Dendritic cell treated with granulocyte-macrophage colony-stimulating factor and Interleukin-4, amounts not matched to agents 40 ng/mL and 50 ng/mL, for 4 days (primary cell): Measurements from ENCODE around the gene AGAP3.

Experiments used
- H3K27ac Mint-ChIP-seq: one replicate; pipeline ENCODE4 v1.8.0; 2022; ENCODE audit warnings: mild to moderate bottlenecking, mixed read lengths
- H3K27me3 Mint-ChIP-seq: one replicate; pipeline ENCODE4 v1.8.0; 2022; ENCODE audit warnings: mild to moderate bottlenecking, mixed read lengths
- H3K36me3 Mint-ChIP-seq: one replicate; pipeline ENCODE4 v1.8.0; 2022; ENCODE audit warnings: low read depth, mixed read lengths
- H3K4me1 Mint-ChIP-seq: one replicate; pipeline ENCODE4 v1.8.0; 2022; ENCODE audit warnings: low read depth, mixed read lengths
- H3K4me3 Mint-ChIP-seq: one replicate; pipeline ENCODE4 v1.8.0; 2022; ENCODE audit warnings: mild to moderate bottlenecking, moderate library complexity, mixed read lengths
- H3K9me3 Mint-ChIP-seq: one replicate; pipeline ENCODE4 v1.8.0; 2022; ENCODE audit warnings: mixed read lengths
- intact Hi-C: fragments of 100-400 bp; cut with micrococcal nuclease; formaldehyde crosslinking; loops from one replicate; pipeline ENCODE4 v1.15.0; 2022

AGAP3 gene

GRCh38 chr7:151073990-151074389, 12.3 kb upstream of the AGAP3 start:
- peaks cover 100% of the 10 kb centered on the region for H3K36me3 Mint-ChIP-seq
- intact Hi-C loops: no loop called here

GRCh38 chr7:151074817-151075661, 11.2 kb upstream of the AGAP3 start:
- intact Hi-C loops: no loop called here
- Mint-ChIP-seq H3K36me3 (peaks cover 99% of the 10 kb centered on the region), H3K27ac (no peak overlapping the region), H3K27me3 (no peaks in the 10 kb centered on the region), H3K4me3 (no peak overlapping the region), H3K9me3 (no peaks in the 10 kb centered on the region), H3K4me1 (peaks cover 33% of the 10 kb centered on the region)

More at GRCh38 chr7:151073990-151074389, 12.3 kb upstream of the AGAP3 start:
- H3K9me3 Mint-ChIP-seq: no peaks in the 10 kb centered on the region
- no peak overlapping the region for H3K4me3 Mint-ChIP-seq
- H3K27ac Mint-ChIP-seq: no peak overlapping the region
- peaks cover 22% of the 10 kb centered on the region for H3K4me1 Mint-ChIP-seq
- H3K27me3 Mint-ChIP-seq: no peaks in the 10 kb centered on the region

GRCh38 chr7:151075662-151075971, 10.7 kb upstream of the AGAP3 start:
- Mint-ChIP-seq H3K4me3 (no peak overlapping the region), H3K36me3 (peaks cover 99% of the 10 kb centered on the region), H3K27me3 (no peaks in the 10 kb centered on the region), H3K4me1 (peaks cover 36% of the 10 kb centered on the region), H3K9me3 (no peaks in the 10 kb centered on the region), H3K27ac (no peak overlapping the region)
- intact Hi-C loops: no loop called here

GRCh38 chr7:151075978-151076426, 10.3 kb upstream of the AGAP3 start:
- Mint-ChIP-seq H3K4me1 (peaks cover 36% of the 10 kb centered on the region), H3K9me3 (no peaks in the 10 kb centered on the region), H3K36me3 (peaks cover 99% of the 10 kb centered on the region), H3K4me3 (no peak overlapping the region), H3K27ac (no peak overlapping the region), H3K27me3 (no peaks in the 10 kb centered on the region)
- intact Hi-C loops: no loop called here

DNA sequence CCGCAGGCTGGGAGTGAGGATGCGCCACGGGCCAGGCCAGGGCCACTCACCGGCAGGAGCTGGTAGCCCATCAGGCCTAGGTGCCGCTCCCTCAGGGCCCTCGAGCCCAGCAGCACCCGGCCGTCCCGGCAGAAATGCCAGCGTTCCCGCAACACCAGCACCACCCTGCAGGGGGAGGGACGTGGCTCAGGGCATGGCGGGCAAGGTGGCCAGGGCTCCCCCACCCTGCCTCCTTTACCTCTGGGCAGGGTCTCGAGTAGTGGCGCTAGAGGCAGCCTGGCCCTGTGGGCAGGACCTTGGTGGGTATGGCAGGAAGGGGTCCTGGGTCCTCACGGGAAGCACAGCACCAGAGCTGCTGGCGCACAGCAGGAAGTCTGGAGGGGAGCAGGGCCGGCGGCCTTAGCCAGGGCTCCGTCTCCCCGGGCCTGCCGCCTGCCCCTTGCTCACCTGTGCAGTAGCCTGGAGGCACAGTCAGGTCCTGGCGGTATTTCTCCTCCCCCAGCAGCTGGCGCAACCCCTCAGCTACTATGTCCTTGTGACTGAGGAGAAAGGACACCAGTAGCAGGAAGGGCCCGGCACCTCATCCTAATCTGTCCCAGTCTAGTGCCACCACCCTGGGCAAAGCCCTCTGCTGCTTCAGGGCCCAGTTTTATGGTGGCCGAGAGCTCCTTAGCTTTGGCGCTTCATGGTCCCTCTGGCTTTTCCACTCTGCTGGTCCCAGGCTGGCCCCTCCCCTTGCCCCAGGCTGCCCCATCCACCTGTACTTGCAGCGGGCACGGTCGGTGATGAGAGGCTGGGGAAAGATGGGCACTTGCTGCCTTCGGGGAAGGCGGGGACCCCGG, 9.2 kb upstream of the AGAP3 start:
- Mint-ChIP-seq H3K27ac (no peak overlapping the region), H3K9me3 (no peaks in the 10 kb centered on the region), H3K4me3 (no peak overlapping the region), H3K27me3 (no peaks in the 10 kb centered on the region), H3K36me3 (peaks cover 97% of the 10 kb centered on the region), H3K4me1 (peaks cover 44% of the 10 kb centered on the region)
- intact Hi-C loops: no loop called here

- H3K27me3 Mint-ChIP-seq: no peaks in the 10 kb centered on the region
- H3K36me3 Mint-ChIP-seq: peaks cover 96% of the 10 kb centered on the region
- no peak overlapping the region for H3K4me3 Mint-ChIP-seq
- intact Hi-C loops: no loop called here
- peaks cover 51% of the 10 kb centered on the region for H3K4me1 Mint-ChIP-seq
- H3K9me3 Mint-ChIP-seq: no peaks in the 10 kb centered on the region
- no peak overlapping the region for H3K27ac Mint-ChIP-seq
Observed at GRCh38 chr7:151077705-151078232, 8.5 kb upstream of the AGAP3 start.

DNA sequence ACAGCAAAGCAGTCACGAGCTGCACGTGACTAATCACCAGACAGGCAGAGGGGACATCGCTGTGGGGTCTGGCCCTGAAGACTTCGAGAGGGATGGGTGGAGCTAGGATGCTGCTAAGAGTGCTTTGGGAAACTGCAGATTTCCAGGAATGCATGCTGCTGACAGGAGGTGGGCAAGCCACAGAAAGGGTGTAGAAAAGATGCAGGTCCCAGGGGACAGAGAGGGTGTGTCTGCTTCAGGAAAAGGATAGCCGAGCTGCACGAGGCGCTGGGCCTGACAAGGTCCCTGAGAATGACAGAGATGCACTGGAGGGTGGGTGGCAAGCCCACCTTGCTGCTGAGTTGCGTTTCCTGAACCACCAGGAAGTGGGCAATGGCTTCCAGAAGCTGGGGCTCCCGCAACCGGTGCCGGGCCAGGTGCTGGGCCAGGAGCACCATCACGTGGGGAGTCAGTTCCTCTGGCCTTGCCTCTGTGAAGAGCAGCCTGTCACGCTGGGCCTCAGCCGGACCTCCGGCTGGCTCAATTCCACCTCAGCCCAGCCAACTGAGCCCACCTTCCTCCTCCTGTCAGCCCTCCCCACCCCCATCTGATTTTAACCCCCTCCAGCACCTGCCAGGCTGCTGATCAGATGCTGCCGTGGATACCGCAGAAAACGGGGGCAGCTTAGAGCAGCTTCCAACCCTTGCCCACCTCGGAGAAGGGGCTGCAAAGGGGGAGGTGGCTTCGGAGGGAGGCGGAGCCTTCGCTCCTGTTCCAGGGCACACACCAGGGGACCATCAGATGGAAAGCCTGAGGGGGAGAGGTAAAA, 7.8 kb upstream of the AGAP3 start:
- H3K4me3 Mint-ChIP-seq: no peak overlapping the region
- H3K4me1 Mint-ChIP-seq: peaks cover 55% of the 10 kb centered on the region
- intact Hi-C loops: no loop called here
- H3K36me3 Mint-ChIP-seq: peaks cover 95% of the 10 kb centered on the region
- no peaks in the 10 kb centered on the region for H3K9me3 Mint-ChIP-seq
- H3K27ac Mint-ChIP-seq: no peak overlapping the region
- H3K27me3 Mint-ChIP-seq: no peaks in the 10 kb centered on the region

DNA sequence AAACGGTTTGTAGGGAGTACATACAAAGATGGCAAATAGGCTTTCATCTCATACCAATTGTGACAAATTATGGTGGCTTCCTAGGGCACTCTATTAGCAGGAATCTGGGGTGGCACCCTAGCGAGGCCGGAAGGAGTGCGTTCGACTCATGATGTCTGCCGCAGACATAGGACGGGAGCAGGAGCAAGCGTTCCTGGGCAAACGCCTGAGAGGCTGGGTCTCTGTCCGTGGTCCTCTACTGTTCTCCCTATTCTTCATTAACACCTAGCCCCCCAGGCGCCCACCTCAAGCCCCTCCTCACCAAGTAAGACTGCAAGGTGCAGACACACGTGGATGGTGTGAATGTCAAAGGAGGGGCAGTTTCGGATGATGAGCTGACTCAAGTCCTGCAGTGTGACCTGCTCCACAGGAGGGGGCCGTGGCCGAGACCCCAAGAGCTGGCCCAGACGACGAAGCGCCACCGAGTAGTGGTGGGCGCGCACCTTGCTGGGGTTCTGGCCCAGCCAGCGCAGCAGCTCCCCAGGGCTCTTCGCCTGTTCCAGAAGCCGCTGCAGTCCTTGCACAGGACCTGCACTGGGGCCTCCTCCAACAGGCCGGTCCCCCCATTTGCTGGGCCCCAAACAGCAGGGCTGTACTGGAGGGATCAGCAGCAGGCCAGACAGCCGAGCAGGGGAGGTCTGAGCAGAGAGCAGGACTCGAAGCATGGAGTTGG, 6.9 kb upstream of the AGAP3 start:
- Mint-ChIP-seq H3K9me3 (no peaks in the 10 kb centered on the region), H3K27ac (peak overlapping the region; percentile 89), H3K36me3 (peaks cover 85% of the 10 kb centered on the region), H3K4me1 (peaks cover 55% of the 10 kb centered on the region), H3K4me3 (peak overlapping the region; percentile 86), H3K27me3 (no peaks in the 10 kb centered on the region)
- intact Hi-C loops: no loop called here

- peaks cover 60% of the 10 kb centered on the region for H3K4me1 Mint-ChIP-seq
- intact Hi-C loops: loop anchor here (2.0 to 10.0 kb wide), 2 partner anchors 31 to 295 kb away; no protein-coding TSS in a partner anchor
- H3K9me3 Mint-ChIP-seq: no peaks in the 10 kb centered on the region
- H3K36me3 Mint-ChIP-seq: peaks cover 78% of the 10 kb centered on the region
- H3K27ac Mint-ChIP-seq: peak overlapping the region; percentile 89
- H3K27me3 Mint-ChIP-seq: no peaks in the 10 kb centered on the region
- H3K4me3 Mint-ChIP-seq: peak overlapping the region; percentile 86
Observed at GRCh38 chr7:151080067-151080521, 6.2 kb upstream of the AGAP3 start.

DNA sequence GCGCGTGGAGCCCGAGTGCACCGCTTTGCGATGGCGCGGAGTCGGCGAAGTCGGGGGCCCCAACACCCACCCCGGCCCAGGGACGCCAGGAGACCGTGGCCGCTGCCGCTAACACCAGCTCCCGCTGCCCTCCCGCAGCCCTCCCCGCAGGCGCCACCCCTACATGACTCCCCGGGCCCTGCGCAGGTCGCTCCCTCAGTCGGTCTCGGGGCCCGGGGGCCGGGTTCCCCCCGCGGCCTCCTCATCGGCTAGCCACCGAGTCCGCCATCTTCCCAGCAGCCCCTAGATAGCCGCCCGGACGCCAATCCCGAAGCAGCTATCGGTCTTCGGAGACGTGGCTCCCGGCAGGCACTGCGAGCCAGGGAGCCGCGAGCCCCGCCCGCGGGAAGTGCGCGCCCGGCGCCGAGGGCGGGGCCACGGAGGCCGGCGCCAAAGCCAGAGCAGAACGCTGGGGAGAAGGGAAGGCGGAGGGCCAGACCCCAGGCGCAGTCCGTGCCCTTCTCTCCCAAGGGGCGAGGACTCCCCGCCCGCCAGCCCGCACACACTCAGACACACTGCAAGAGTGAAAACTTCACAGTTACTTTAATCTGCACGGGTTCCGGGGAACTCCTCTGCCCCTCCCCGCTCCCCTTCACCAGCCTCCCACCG, 5.6 kb upstream of the AGAP3 start, which contains the start of gene FASTK:
FASTK (minus strand) TSS at position 288 of the 648 bp plus-strand sequence; CDS start at position 245, 43 bp downstream.
- H3K4me3 Mint-ChIP-seq: peak within 1 kb of the TSS; percentile 86
- no peaks in the 10 kb centered on the region for H3K9me3 Mint-ChIP-seq
- no peaks in the 10 kb centered on the region for H3K27me3 Mint-ChIP-seq
- H3K36me3 Mint-ChIP-seq: peaks cover 73% of the 10 kb centered on the region
- intact Hi-C loops: loop anchor here (2.0 to 10.0 kb wide), 2 partner anchors 30 to 296 kb away; no protein-coding TSS in a partner anchor
- peak within 1 kb of the TSS; percentile 89 for H3K27ac Mint-ChIP-seq
- H3K4me1 Mint-ChIP-seq: peaks cover 65% of the 10 kb centered on the region

GRCh38 chr7:151081170-151082101, 4.8 kb upstream of the AGAP3 start:
- intact Hi-C loops: loop anchor here (2.0 to 10.0 kb wide), 2 partner anchors 29 to 297 kb away; no protein-coding TSS in a partner anchor
- Mint-ChIP-seq H3K36me3 (peaks cover 65% of the 10 kb centered on the region), H3K9me3 (no peaks in the 10 kb centered on the region), H3K4me3 (peak overlapping the region; percentile 86), H3K4me1 (peaks cover 62% of the 10 kb centered on the region), H3K27ac (peak overlapping the region; percentile 89), H3K27me3 (no peaks in the 10 kb centered on the region)
